Subcutaneous abdominal adipose tissue (tissue), 5 donors: ENCODE data around the gene SH3BP5L.

Experiments
- H3K27ac ChIP-seq: one replicate; pipeline ENCODE4 v1.7.0; 2013; ENCODE audit warnings: low read depth, mild to moderate bottlenecking, inconsistent platforms, low read length, moderate library complexity
- H3K27me3 ChIP-seq, 5 donors: one replicate each; pipeline ENCODE4 v1.7.0; 2013; ENCODE audit warnings: low read length in 5 of 5, inconsistent platforms in 1 of 5; ENCODE audit not compliant: control insufficient read depth in 5 of 5, insufficient read depth in 4 of 5
- H3K36me3 ChIP-seq, 5 donors: one replicate each; pipeline ENCODE4 v1.7.0; 2013; ENCODE audit warnings: low read length in 5 of 5; ENCODE audit not compliant: control insufficient read depth in 5 of 5, insufficient read depth in 5 of 5
- H3K4me1 ChIP-seq, 5 donors: one replicate each; pipeline ENCODE4 v1.7.0; 2013; ENCODE audit warnings: low read length in 5 of 5, mild to moderate bottlenecking in 3 of 5, moderate library complexity in 1 of 5; ENCODE audit not compliant: control insufficient read depth in 5 of 5, insufficient read depth in 5 of 5
- H3K4me3 ChIP-seq, 5 donors: one replicate each; pipeline ENCODE4 v1.7.0; 2013; ENCODE audit warnings: low read length in 5 of 5, low read depth in 1 of 5
- H3K9ac ChIP-seq, 5 donors: one replicate each; pipeline ENCODE4 v1.7.0; 2013; ENCODE audit warnings: low read length in 5 of 5, mild to moderate bottlenecking in 4 of 5, moderate library complexity in 3 of 5
- H3K9me3 ChIP-seq, 5 donors: one replicate each; pipeline ENCODE4 v1.7.0; 2013; ENCODE audit warnings: low read length in 5 of 5; ENCODE audit not compliant: control insufficient read depth in 5 of 5
- donor health status: healthy.
- donor health status: healthy.
- donor health status: healthy.
- donor health status: healthy.
- donor health status: healthy.

The SH3BP5L gene

DNA sequence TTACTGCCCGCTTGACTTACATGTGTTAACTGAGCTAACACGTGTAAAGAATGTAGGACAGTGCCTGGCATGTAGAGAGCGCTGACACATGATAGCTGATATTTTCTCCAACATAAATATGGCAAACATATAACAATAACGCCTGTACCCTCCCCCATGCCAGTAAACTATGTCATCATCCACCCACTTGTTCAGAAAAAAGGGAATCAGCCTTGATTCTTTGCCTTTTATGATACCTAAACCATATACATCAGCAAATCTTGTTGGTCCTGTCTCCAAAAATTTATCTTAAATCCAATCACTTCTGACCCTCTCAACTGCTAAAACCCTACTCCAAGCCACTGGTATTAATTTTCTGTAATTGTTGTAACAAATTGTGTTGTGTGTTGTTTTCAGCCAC is 34.3 kb upstream of the SH3BP5L start:
- Histone ChIP-seq H3K27me3 (no peaks in the 10 kb centered on the region), H3K4me3 (no peak overlapping the region), H3K4me1 (peaks cover 9 to 38% (median 38%) of the 10 kb centered on the region in 5 donors), H3K36me3 (peaks cover 0 to 6% (median 5%) of the 10 kb centered on the region in 5 donors), H3K27ac (no peak overlapping the region), H3K9me3 (no peaks in the 10 kb centered on the region), H3K9ac (peak overlapping the region in 2 of 5 donors; percentile 84 to 90)

DNA sequence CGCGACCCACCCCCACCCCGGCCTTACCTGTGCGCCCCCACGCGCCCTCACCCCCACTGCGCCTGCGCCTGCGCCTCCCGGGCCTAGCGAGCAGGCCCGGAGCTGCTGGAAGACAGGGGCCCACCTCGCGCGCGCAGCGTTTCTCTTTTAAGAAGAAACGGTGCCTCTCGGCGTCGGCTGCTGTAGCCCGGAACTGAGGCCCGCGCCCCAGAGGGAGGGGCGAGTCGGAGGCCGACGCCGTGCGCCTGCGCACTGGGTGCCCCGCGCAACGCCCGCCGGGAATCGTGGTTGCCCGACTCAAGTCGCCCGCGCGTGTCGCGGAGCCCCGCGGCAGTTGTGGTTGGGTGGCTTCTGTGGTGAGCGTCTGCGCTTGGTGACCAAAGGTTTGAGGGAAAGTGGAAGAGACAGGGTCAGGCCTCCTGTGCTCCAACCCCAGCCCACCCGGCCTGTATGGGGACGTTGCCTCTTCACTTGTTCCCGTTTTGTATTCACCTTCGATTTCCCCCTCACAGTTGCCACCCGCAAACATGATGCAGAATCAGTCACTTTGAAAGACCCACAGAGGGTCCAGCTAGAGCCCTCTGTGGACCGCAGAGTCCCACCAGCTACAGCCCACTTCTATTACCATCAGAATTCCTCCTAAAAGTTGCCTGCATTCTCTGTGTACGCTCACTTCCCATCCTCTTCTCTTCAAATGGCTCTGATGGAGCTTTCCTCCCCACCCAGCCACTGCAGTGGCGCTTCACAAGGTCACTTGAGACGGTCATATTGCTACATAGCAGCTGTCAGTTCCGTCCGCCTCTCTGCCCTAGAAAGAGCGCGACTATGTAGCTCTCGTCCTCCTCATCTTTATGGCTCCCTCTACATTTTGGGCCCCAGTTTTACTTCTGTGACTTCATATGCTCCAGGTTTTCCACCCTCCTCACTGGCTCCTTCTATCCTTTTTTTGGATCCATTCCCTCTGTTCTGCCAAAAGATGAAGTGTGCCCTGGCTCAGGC is 33.5 kb upstream of the SH3BP5L start, which contains the start of gene ZNF692:
Gene ZNF692 (minus strand): TSS at position 195 of the 999 bp plus-strand sequence. CDS start 776 bp downstream, outside the sequence.
- peak within 1 kb of the TSS; percentile 81 to 90 (median 84) for H3K9ac ChIP-seq
- H3K36me3 ChIP-seq: peaks cover 0 to 12% (median 6%) of the 10 kb centered on the region in 5 donors
- peaks cover 9 to 38% (median 38%) of the 10 kb centered on the region in 5 donors for H3K4me1 ChIP-seq
- H3K27me3 ChIP-seq: no peaks in the 10 kb centered on the region
- H3K27ac ChIP-seq: peak within 1 kb of the TSS; percentile 86
- no peaks in the 10 kb centered on the region for H3K9me3 ChIP-seq
- peak within 1 kb of the TSS; percentile 75 to 88 (median 77) for H3K4me3 ChIP-seq

DNA sequence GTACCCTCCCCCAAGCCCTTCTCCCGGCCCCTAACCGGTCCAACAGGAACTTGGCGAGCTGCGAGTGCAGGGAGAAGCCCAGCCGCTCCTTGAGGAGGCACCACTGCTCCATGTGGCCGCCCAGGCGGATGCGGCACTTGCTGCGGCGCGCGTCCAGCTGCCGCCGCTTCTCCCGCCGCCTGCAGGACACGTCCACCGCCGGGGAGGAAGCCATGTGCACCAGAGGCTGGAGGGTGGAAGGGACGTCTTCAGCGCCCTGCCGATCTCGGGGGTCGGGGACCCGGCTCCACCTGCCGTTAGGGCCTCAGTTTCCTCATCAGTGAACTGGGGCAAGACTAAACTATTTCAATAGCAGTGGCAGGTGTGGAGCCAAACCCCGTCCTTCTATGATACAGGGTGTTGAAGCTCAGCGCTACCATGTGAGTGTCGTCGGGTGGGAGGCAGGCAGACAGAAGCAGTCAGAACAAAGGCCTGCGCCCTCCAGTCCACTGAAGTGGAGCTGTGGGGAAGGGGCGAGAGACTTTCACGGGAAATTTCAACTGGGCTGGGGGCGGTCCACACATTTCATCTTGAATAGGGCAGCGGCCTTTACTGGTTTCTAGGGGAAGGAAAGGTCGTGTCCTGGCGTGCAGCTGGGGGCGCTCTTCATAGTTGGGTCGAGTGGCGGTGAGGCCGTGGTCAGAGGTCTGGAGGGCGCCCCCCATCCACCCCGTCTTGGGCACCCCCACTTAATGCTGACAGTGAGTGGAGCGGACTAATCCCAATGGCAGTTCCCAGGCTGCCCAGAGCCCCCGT is 32.6 kb upstream of the SH3BP5L start:
- Histone ChIP-seq H3K27me3 (no peaks in the 10 kb centered on the region), H3K4me3 (peak overlapping the region; percentile 54 to 82 (median 76)), H3K4me1 (peaks cover 9 to 33% (median 32%) of the 10 kb centered on the region in 5 donors), H3K9me3 (no peaks in the 10 kb centered on the region), H3K36me3 (peaks cover 0 to 20% (median 10%) of the 10 kb centered on the region in 5 donors), H3K9ac (peak overlapping the region; percentile 21 to 83 (median 70)), H3K27ac (peak overlapping the region; percentile 86)

- Histone ChIP-seq H3K9ac (peak overlapping the region; percentile 11 to 83 (median 39)), H3K4me3 (peak overlapping the region; percentile 27 to 77 (median 71)), H3K27ac (no peak overlapping the region), H3K9me3 (no peaks in the 10 kb centered on the region), H3K27me3 (no peaks in the 10 kb centered on the region), H3K36me3 (peaks cover 0 to 20% (median 10%) of the 10 kb centered on the region in 5 donors), H3K4me1 (peaks cover 9 to 31% (median 27%) of the 10 kb centered on the region in 5 donors)
Measured at GRCh38 chr1:248857749-248858095, 32.0 kb upstream of the SH3BP5L start.

GRCh38 chr1:248857201-248857600 is 31.5 kb upstream of the SH3BP5L start:
- peaks cover 9 to 29% (median 26%) of the 10 kb centered on the region in 5 donors for H3K4me1 ChIP-seq
- H3K27ac ChIP-seq: no peak overlapping the region
- peak overlapping the region in 1 of 5 donors; percentile 83 for H3K9ac ChIP-seq
- H3K4me3 ChIP-seq: no peak overlapping the region
- H3K9me3 ChIP-seq: no peaks in the 10 kb centered on the region
- peaks cover 0 to 20% (median 10%) of the 10 kb centered on the region in 5 donors for H3K36me3 ChIP-seq
- no peaks in the 10 kb centered on the region for H3K27me3 ChIP-seq

- Histone ChIP-seq H3K4me3 (no peak overlapping the region), H3K9ac (no peak overlapping the region), H3K4me1 (peaks cover 9 to 29% (median 26%) of the 10 kb centered on the region in 5 donors), H3K27me3 (no peaks in the 10 kb centered on the region), H3K9me3 (no peaks in the 10 kb centered on the region), H3K36me3 (peaks cover 0 to 24% (median 14%) of the 10 kb centered on the region in 5 donors), H3K27ac (no peak overlapping the region)
Measured at GRCh38 chr1:248856176-248856575, 30.5 kb upstream of the SH3BP5L start.

DNA sequence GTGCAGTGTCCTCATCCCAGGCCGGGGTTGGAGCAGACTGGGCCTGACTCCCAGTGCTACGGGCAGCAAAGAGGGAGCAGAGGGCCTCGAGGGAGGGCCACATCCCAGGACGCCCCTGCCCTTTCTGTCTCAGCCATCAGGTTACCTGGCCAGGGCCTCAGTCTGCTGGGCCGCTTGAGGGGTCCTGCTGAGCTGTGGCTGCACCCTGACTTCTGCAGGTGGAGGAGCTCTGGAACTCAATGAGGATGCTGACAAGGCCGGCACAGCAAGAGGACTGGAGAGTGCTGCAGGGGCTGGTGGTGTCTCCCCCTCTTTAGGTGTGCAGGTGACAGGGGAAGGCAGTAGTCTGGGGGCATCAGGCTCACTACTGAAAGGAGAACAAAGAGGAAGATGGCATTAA is 29.9 kb upstream of the SH3BP5L start:
- H3K4me3 ChIP-seq: no peak overlapping the region
- H3K9me3 ChIP-seq: no peaks in the 10 kb centered on the region
- peaks cover 9 to 29% (median 26%) of the 10 kb centered on the region in 5 donors for H3K4me1 ChIP-seq
- no peak overlapping the region for H3K27ac ChIP-seq
- H3K36me3 ChIP-seq: peaks cover 0 to 29% (median 19%) of the 10 kb centered on the region in 5 donors
- H3K9ac ChIP-seq: no peak overlapping the region
- H3K27me3 ChIP-seq: no peaks in the 10 kb centered on the region

GRCh38 chr1:248853663-248854375 is 28.1 kb upstream of the SH3BP5L start:
- Histone ChIP-seq H3K9me3 (no peaks in the 10 kb centered on the region), H3K4me1 (peaks cover 4 to 23% (median 18%) of the 10 kb centered on the region in 5 donors), H3K9ac (no peak overlapping the region), H3K27me3 (no peaks in the 10 kb centered on the region), H3K4me3 (no peak overlapping the region), H3K36me3 (peaks cover 0 to 46% (median 37%) of the 10 kb centered on the region in 5 donors), H3K27ac (no peak overlapping the region)
